GM19324 (cell line): ENCODE measurements around the gene SPRYD3.

ENCODE experiments used
- ATAC-seq: cut with Tn5 transposase; IDR thresholded peaks from one replicate; pipeline ENCODE4 v1.9.1; 2021; ENCODE audit warnings: mild to moderate bottlenecking, moderate library complexity; ENCODE audit not compliant: unreplicated experiment, low FRiP score

SPRYD3 gene

DNA sequence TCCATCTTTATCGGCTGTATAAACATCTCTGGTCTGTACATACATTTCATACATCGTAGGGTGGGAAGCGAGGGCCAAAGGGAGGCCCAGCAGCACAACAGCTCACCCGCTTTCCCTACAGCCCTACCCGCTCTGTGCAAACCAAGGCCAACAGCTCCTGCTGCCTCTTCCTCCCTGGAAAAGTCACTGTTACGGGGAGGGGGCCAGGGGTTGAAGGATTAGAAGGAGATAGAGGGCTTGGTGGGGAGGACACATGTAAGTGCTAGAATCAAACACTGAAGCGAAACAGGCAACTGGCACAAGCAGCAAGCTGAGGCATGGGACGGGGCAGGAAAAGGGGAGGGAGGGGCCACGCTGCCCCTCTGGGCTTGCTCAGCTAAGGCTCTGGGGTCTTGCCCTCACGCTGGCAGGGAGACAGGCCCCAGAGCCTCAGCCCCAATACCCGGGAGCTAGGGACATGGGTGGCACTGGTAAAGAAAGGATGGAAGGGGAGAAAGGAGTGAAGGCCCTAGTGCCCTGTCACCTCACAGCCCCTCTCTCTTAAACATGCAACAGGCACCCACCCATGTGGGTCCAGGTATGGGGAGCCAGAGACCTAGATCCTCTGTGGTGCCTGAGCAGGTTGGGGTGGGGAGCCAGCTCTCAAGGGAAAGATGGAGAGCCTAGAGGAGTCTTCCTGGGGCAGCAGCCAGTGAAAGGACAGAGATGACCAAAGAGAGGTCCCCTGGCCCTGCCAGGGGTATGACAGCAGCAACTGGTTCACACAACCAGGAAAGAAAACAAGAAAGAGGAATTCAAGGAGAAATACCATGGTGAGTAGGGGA is 14.4 kb downstream of the SPRYD3 start:
- no peak for ATAC-seq

GRCh38 chr12:53063708-53064612 is 15.2 kb downstream of the SPRYD3 start:
- no peak for ATAC-seq

- ATAC-seq: no peak
Measured at GRCh38 chr12:53062977-53063707, 16.0 kb downstream of the SPRYD3 start.

GRCh38 chr12:53062011-53062961 is 16.9 kb downstream of the SPRYD3 start:
- no peak for ATAC-seq

- ATAC-seq: no peak
Measured at GRCh38 chr12:53061404-53062010, 17.7 kb downstream of the SPRYD3 start.

GRCh38 chr12:53060721-53061276 is 18.4 kb downstream of the SPRYD3 start:
- no peak for ATAC-seq

DNA sequence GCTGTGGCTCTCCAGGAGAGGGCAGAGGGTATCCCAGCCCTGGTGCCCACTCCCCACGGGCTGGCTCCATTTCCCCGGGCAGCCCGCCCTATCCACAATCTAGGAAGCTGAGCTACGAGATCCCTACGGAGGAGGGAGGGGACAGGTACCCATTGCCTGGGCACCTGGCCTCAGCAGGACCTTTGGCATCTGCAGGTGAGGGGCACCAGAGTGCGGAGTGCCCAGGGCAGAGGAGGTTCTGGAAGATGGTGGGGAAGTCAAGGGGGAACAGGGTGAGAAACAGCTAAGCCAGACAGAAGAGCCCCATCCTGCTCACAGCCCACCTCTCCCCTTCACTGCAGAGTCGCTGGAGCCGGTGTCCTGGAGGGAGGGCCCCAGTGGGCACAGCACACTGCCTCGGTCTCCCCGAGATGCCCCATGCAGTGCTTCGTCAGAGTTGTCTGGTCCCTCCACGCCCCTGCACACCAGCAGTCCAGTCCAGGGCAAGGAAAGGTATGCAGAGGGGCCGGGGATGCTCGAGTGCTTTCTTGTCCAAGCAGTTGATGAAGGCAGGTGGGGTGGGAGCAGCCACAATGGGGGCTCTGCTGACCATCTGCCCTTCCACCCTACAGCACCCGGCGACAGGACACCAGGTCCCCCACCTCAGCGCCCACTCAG is 19.0 kb downstream of the SPRYD3 start:
- ATAC-seq: no peak

- ATAC-seq: no peak
Measured at GRCh38 chr12:53059434-53060063, 19.6 kb downstream of the SPRYD3 start.

DNA sequence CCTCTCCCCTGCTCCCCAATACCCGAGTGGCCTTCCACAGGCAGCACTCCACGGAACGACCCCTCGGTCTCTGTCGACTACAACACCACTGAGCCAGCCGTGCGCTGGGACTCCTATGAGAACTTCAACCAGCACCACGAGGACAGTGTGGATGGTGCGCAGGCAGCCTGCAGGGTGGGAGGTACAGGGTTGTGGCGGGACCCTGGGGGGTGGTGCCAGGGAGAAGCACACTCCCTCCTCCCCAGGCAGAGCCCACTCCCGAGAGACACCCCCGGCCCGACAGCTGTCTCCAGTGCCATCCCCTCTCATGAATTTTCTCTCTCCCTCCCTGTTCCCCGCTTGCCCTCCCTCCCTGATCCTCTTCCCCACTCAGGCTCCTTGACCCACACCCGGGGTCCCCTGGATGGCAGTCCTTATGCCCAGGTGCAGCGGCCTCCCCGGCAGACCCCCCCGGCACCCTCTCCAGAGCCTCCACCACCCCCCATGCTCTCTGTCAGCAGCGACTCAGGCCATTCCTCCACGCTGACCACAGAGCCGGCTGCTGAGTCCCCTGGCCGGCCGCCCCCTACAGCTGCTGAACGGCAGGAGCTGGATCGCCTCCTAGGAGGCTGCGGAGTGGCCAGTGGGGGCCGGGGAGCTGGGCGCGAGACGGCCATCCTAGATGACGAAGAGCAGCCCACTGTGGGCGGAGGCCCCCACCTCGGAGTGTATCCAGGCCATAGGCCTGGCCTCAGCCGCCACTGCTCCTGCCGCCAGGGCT is 20.3 kb downstream of the SPRYD3 start:
- ATAC-seq: no peak

GRCh38 chr12:53057816-53058500 is 21.2 kb downstream of the SPRYD3 start:
- no peak for ATAC-seq

- no peak for ATAC-seq
Measured at GRCh38 chr12:53056901-53057300, 22.3 kb downstream of the SPRYD3 start.

DNA sequence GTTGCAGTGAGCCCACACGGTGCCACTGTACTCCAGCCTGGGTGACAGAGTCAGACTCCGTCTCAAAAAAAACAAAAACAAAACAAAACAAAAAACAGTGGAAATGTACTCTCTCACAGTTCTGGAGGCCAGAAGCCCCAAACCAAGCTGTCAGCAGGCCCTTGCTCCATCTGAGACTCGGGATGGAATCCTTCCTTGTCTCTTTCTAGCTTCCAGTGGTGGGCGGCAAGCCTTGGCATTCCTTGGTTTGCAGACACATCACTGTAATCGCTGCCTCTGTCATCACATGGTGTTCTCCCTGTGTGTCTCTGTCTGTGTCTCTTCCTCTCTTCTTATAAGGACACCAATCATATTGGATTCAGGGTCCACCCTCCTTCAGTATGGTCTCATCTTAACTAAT is 22.9 kb downstream of the SPRYD3 start:
- ATAC-seq: no peak

- no peak for ATAC-seq
Measured at GRCh38 chr12:53055471-53056266, 23.5 kb downstream of the SPRYD3 start.

GRCh38 chr12:53054112-53054878 is 24.9 kb downstream of the SPRYD3 start:
- peak; percentile 86 for ATAC-seq
